HepG2 (cell line): ENCODE data around the gene VPREB3. TPM values are rescaled to one million over a fixed set of nuclear protein-coding genes. Genes with fewer than 3 reads are reported as not detected.

Experiments
- MEF2D ChIP-seq: sonication (generic); formaldehyde crosslinking; IDR thresholded peaks from 2 replicates; pipeline ENCODE4 v1.5.1; 2020; ENCODE audit warnings: mild to moderate bottlenecking, missing genetic modification reagents
- MLLT10 ChIP-seq: sonication (generic); formaldehyde crosslinking; IDR thresholded peaks from 2 replicates; pipeline ENCODE4 v1.4.0; 2020; ENCODE audit warnings: missing genetic modification reagents
- NFYB ChIP-seq: sonication (generic); formaldehyde crosslinking; IDR thresholded peaks from 2 replicates; pipeline ENCODE4 v1.4.0; 2020; ENCODE audit warnings: missing genetic modification reagents
- RAD21 ChIP-seq: fragments of 450-650 bp; formaldehyde crosslinking; IDR thresholded peaks from 2 replicates; pipeline ENCODE4 v1.5.0; 2020; ENCODE audit warnings: mild to moderate bottlenecking
- SPEN ChIP-seq: sonication (generic); formaldehyde crosslinking; IDR thresholded peaks from 2 replicates; pipeline ENCODE4 v1.5.1; 2020; ENCODE audit warnings: low read depth, mild to moderate bottlenecking, missing genetic modification reagents
- ZBTB21 ChIP-seq: sonication (generic); formaldehyde crosslinking; IDR thresholded peaks from 2 replicates; pipeline ENCODE4 v1.4.0; 2020; ENCODE audit warnings: missing genetic modification reagents
- ZFP36L2 ChIP-seq: sonication (generic); formaldehyde crosslinking; IDR thresholded peaks from 2 replicates; pipeline ENCODE4 v1.4.0; 2020; ENCODE audit warnings: missing genetic modification reagents
- ZNF720 ChIP-seq: sonication (generic); formaldehyde crosslinking; IDR thresholded peaks from 2 replicates; pipeline ENCODE4 v1.4.0; 2020; ENCODE audit warnings: missing genetic modification reagents
- ZNF768 ChIP-seq: sonication (generic); formaldehyde crosslinking; IDR thresholded peaks from 2 replicates; pipeline ENCODE4 v1.4.0; 2020; ENCODE audit warnings: missing genetic modification reagents
- polyA plus RNA-seq, 8 experiments: library from polyadenylated mRNA; depleted of rRNA in 3 of 8; stranded (reverse) in 7 of 8; unstranded in 1 of 8; fragments of >200 nt; fragmentation: Illumina TruSeq in 4 of 8; extraction: Trizol in 4 of 8; gene quantifications; 2 replicates each; pipeline versions ENCODE4 v1.2.1 to v1.2.3, GENCODE V29; 2011 to 2016; ENCODE audit warnings: low read depth in 4 of 8, missing spikeins in 1 of 8, mixed read lengths in 1 of 8; ENCODE audit not compliant: insufficient read depth in 1 of 8
- total RNA-seq, 5 experiments: library from RNA; depleted of rRNA; stranded (reverse); fragments of >200 nt; fragmentation: Illumina TruSeq; extraction: Trizol; gene quantifications; 2 replicates each; pipeline ENCODE4 v1.2.3, GENCODE V29; 2016; ENCODE audit warnings: low read depth in 1 of 5
- TF ChIP-seq, protein P1 (sequence below): sonication (generic); formaldehyde crosslinking; IDR thresholded peaks from 2 replicates; pipeline ENCODE4 v1.8.1; 2023; ENCODE audit warnings: mild to moderate bottlenecking, inconsistent platforms, moderate library complexity, missing genetic modification reagents, borderline replicate concordance
- TF ChIP-seq, protein P2 (sequence below): fragments of 450-650 bp; IDR thresholded peaks from 2 replicates; pipeline ENCODE4 v1.6.1; 2017; ENCODE audit warnings: mild to moderate bottlenecking
- TF ChIP-seq, protein P3 (sequence below): sonication (generic); formaldehyde crosslinking; IDR thresholded peaks from 2 replicates; pipeline ENCODE4 v1.4.0; 2020; ENCODE audit warnings: missing genetic modification reagents
- TF ChIP-seq, protein P4 (sequence below): sonication (generic); formaldehyde crosslinking; IDR thresholded peaks from 2 replicates; pipeline ENCODE4 v1.9.0; 2022; ENCODE audit warnings: low read depth, missing genetic modification reagents
- TF ChIP-seq, protein P5 (sequence below): sonication (generic); formaldehyde crosslinking; IDR thresholded peaks from 2 replicates; pipeline ENCODE4 v1.5.0; 2020; ENCODE audit warnings: missing genetic modification reagents

Gene VPREB3
- total and polyA plus RNA-seq, 2 of the 13 experiments (the other 11 are each of a cell fraction or from before 2014, with no cell fraction given), result 0.22 TPM; not detected in 1

DNA sequence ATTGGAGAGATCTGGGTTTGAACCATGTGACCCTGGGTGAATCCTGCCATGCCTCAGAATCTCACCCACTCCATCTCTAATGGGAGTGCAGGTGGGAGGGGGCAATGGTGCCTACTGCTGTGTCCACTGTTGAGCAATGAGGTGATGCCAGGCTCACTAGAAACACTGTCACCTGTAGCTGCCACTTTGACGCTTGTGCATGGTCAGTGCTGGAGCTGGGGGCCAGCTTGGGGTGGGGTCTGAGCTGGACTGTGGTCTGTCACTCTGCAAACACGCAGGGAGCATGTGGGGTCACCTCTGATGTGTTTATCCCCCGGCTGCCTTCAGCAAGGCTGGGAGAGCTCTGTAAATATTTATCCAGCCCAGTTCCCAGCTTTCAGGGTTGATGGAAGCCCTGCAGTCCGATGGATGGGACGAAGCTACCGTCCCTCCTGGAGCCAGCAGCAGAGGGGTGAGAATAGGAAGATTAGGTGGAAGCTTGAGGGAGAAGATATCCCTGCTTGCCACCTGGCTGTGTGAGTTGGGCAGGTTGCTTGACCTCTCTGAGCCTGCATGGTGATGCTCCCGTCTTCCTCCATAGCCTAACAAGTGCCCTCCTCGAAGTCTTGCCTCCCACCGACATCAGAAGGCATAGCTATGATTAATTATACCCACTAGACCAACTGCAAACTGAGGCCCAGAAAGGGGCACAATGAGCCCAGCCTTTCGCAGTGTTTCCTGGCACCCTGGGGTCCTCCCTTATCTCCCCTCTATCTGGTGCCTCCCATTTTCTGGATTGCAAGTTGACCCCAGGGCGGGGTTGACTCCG, 20.1 kb upstream of the VPREB3 start (continued):
- TF ChIP-seq, protein P1, sequence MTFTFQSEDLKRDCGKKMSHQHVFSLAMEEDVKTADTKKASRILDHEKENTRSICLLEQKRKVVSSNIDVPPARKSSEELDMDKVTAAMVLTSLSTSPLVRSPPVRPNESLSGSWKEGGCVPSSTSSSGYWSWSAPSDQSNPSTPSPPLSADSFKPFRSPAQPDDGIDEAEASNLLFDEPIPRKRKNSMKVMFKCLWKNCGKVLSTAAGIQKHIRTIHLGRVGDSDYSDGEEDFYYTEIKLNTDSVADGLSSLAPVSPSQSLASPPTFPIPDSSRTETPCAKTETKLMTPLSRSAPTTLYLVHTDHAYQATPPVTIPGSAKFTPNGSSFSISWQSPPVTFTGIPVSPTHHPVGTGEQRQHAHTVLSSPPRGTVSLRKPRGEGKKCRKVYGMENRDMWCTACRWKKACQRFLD (CRISPR knock-in tag), result no peak; the same call in 1 of the 2 replicates
- TF ChIP-seq MEF2D (CRISPR knock-in tag) (no peak; the same call in 1 of the 2 replicates), RAD21 (CRISPR knock-in tag) (no peak), ZNF720 (CRISPR knock-in tag) (no peak), ZNF768 (CRISPR knock-in tag) (peak; percentile 95), ZBTB21 (no peak), SPEN (peak; percentile 54; the same call in 1 of the 2 replicates), ZFP36L2 (CRISPR knock-in tag) (no peak), NFYB (CRISPR knock-in tag) (no peak), MLLT10 (CRISPR knock-in tag) (no peak)
- TF ChIP-seq, protein P2, sequence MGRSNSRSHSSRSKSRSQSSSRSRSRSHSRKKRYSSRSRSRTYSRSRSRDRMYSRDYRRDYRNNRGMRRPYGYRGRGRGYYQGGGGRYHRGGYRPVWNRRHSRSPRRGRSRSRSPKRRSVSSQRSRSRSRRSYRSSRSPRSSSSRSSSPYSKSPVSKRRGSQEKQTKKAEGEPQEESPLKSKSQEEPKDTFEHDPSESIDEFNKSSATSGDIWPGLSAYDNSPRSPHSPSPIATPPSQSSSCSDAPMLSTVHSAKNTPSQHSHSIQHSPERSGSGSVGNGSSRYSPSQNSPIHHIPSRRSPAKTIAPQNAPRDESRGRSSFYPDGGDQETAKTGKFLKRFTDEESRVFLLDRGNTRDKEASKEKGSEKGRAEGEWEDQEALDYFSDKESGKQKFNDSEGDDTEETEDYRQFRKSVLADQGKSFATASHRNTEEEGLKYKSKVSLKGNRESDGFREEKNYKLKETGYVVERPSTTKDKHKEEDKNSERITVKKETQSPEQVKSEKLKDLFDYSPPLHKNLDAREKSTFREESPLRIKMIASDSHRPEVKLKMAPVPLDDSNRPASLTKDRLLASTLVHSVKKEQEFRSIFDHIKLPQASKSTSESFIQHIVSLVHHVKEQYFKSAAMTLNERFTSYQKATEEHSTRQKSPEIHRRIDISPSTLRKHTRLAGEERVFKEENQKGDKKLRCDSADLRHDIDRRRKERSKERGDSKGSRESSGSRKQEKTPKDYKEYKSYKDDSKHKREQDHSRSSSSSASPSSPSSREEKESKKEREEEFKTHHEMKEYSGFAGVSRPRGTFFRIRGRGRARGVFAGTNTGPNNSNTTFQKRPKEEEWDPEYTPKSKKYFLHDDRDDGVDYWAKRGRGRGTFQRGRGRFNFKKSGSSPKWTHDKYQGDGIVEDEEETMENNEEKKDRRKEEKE, result no peak
- TF ChIP-seq, protein P3, sequence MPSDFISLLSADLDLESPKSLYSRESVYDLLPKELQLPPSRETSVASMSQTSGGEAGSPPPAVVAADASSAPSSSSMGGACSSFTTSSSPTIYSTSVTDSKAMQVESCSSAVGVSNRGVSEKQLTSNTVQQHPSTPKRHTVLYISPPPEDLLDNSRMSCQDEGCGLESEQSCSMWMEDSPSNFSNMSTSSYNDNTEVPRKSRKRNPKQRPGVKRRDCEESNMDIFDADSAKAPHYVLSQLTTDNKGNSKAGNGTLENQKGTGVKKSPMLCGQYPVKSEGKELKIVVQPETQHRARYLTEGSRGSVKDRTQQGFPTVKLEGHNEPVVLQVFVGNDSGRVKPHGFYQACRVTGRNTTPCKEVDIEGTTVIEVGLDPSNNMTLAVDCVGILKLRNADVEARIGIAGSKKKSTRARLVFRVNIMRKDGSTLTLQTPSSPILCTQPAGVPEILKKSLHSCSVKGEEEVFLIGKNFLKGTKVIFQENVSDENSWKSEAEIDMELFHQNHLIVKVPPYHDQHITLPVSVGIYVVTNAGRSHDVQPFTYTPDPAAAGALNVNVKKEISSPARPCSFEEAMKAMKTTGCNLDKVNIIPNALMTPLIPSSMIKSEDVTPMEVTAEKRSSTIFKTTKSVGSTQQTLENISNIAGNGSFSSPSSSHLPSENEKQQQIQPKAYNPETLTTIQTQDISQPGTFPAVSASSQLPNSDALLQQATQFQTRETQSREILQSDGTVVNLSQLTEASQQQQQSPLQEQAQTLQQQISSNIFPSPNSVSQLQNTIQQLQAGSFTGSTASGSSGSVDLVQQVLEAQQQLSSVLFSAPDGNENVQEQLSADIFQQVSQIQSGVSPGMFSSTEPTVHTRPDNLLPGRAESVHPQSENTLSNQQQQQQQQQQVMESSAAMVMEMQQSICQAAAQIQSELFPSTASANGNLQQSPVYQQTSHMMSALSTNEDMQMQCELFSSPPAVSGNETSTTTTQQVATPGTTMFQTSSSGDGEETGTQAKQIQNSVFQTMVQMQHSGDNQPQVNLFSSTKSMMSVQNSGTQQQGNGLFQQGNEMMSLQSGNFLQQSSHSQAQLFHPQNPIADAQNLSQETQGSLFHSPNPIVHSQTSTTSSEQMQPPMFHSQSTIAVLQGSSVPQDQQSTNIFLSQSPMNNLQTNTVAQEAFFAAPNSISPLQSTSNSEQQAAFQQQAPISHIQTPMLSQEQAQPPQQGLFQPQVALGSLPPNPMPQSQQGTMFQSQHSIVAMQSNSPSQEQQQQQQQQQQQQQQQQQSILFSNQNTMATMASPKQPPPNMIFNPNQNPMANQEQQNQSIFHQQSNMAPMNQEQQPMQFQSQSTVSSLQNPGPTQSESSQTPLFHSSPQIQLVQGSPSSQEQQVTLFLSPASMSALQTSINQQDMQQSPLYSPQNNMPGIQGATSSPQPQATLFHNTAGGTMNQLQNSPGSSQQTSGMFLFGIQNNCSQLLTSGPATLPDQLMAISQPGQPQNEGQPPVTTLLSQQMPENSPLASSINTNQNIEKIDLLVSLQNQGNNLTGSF (CRISPR knock-in tag), result no peak
- TF ChIP-seq, protein P4, sequence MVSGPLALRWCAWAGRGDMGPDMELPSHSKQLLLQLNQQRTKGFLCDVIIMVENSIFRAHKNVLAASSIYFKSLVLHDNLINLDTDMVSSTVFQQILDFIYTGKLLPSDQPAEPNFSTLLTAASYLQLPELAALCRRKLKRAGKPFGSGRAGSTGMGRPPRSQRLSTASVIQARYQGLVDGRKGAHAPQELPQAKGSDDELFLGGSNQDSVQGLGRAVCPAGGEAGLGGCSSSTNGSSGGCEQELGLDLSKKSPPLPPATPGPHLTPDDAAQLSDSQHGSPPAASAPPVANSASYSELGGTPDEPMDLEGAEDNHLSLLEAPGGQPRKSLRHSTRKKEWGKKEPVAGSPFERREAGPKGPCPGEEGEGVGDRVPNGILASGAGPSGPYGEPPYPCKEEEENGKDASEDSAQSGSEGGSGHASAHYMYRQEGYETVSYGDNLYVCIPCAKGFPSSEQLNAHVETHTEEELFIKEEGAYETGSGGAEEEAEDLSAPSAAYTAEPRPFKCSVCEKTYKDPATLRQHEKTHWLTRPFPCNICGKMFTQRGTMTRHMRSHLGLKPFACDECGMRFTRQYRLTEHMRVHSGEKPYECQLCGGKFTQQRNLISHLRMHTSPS (CRISPR knock-in tag), result peak; percentile 99
- TF ChIP-seq, protein P5, sequence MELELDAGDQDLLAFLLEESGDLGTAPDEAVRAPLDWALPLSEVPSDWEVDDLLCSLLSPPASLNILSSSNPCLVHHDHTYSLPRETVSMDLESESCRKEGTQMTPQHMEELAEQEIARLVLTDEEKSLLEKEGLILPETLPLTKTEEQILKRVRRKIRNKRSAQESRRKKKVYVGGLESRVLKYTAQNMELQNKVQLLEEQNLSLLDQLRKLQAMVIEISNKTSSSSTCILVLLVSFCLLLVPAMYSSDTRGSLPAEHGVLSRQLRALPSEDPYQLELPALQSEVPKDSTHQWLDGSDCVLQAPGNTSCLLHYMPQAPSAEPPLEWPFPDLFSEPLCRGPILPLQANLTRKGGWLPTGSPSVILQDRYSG (CRISPR knock-in tag), result no peak
